ENCODE data around the gene PLXNA2. TPM values are rescaled to one million over a fixed set of nuclear protein-coding genes. Genes with fewer than 3 reads are reported as not detected.
A peak's percentile ranks its signal among the peaks of the same experiment; 100 is the strongest.

The PLXNA2 gene
- polyA plus RNA-seq, 1 of the 3 experiments (the other 2 are of a cell fraction), result 8.5 TPM

DNA sequence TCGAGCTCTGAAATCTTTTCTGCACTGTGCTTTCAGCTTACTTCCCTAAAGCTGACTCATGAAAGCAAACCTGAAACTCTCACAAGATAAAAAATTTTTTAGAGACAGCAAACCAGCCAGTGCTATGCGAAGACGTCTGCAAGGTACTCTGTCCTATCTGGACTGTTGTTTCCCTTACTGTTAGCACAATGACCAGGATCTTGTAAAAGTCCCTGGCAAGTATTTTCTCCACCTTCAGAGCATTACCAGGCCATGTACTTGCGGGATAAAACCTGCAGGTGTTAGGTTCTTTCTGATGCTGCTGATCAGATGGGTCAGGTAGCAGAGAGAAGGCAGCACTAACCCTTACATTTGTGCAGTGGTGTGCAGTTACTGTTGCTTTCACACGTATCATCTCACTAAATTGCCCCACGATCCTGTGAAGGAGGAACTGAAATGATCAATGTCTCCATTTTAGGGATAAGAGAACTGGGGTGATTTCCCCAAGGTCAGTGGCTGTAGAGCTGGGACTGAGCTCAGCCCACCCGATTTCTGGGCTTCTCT lies 56.6 kb downstream of the PLXNA2 start:
- whole genome bisulfite sequencing (ENCODE audit: low lambda C conversion rate), result 92% methylated on average over 7 of the region's 7 CpGs
- peaks cover 20% of the 10 kb centered on the region for H3F3A ChIP-seq (replicated peaks; ENCODE audit: insufficient read depth)

DNA sequence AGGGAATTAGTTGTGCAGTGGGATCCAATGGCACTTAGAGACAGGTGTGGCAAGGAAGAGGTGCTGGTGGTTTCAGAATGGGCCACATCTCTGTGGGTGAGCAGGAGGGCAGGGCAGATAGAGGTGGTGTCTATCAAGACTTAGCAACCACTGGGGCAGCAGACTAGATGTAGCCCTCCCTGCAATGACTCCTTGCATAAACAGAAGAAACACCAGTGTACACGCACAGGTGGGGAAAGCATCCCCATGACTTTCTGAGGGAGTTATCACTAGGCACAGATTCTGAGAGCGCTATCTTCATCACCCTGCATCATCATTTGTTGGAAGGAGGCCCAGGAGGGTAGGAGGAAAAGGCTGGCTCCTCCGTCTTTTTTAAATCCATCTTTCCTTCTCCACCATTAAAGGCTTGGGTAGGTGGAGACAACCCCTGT lies 58.4 kb downstream of the PLXNA2 start:
- Histone ChIP-seq H3K9me2 (no peaks in the 10 kb centered on the region), H3F3A (replicated peaks; ENCODE audit: insufficient read depth) (peaks cover 20% of the 10 kb centered on the region), H3K9ac (no peak overlapping the region), H2AFZ (ENCODE audit: low read depth) (no peak overlapping the region), H3K36me3 (replicated peaks in 1 of 2; ENCODE audit: control insufficient read depth in 1 of 2, insufficient read depth in 2 of 2, low read length in 1 of 2) (peaks cover under 1 to 12% of the 10 kb centered on the region in 2 experiments), H3K4me3 (ENCODE audit: low read depth in 2 of 2, low read length in 1 of 2) (no peak overlapping the region), H3K79me2 (ENCODE audit: insufficient read depth) (peaks cover 53% of the 10 kb centered on the region), H3K4me2 (peak overlapping the region; percentile 65), H3K9me3 (no peaks in the 10 kb centered on the region), H3K4me1 (ENCODE audit: control insufficient read depth in 1 of 2, insufficient read depth in 2 of 2, low read depth in 1 of 2, low read length in 1 of 2) (peaks cover 21 to 30% of the 10 kb centered on the region in 2 experiments), H3K27ac (ENCODE audit: low read depth in 2 of 2, low read length in 1 of 2) (peak overlapping the region in 1 of 2 experiments; percentile 79; a peak in 2 of 4 replicates), H4K20me1 (ENCODE audit: insufficient read depth) (peaks cover 5% of the 10 kb centered on the region; the same call in 1 of the 2 replicates), H3K27me3 (ENCODE audit: insufficient read depth) (no peaks in the 10 kb centered on the region)
- DNase-seq, result no peak
- ChIA-PET CTCF (interaction anchor here (0.6 to 3.2 kb wide), 5 partner anchors 9 to 419 kb away, joined by 3 to 12 read pairs (median 5); no protein-coding TSS in a partner anchor), POLR2A (no interaction called here)
- TF ChIP-seq JUND (IDR thresholded peaks at IDR 0.05) (0 out of 2 replicates have a peak, but pooled peaks have one; percentile 2), EZH2phosphoT487 (IDR thresholded peaks at IDR 0.05; ENCODE audit: borderline replicate concordance, low read depth) (no peak)
- WGBS (ENCODE audit: low lambda C conversion rate), result 85% methylated on average over 3 of the region's 3 CpGs

More for the DNA sequence above, 56.6 kb downstream of the PLXNA2 start:
- no peaks in the 10 kb centered on the region for H3K9me2 ChIP-seq
- H4K20me1 ChIP-seq (ENCODE audit: insufficient read depth), result peaks cover 5% of the 10 kb centered on the region; the same call in 1 of the 2 replicates
- peaks cover 18 to 30% of the 10 kb centered on the region in 2 experiments for H3K4me1 ChIP-seq (ENCODE audit: control insufficient read depth in 1 of 2, insufficient read depth in 2 of 2, low read depth in 1 of 2, low read length in 1 of 2)
- TF ChIP-seq SMC3 (IDR thresholded peaks at IDR 0.05; ENCODE audit: low read depth, low read length) (no peak), POLR2AphosphoS5 (IDR thresholded peaks at IDR 0.05; ENCODE audit: low read depth, low read length) (no peak), JUND (IDR thresholded peaks at IDR 0.05) (no peak)
- DNase-seq, result no peak
- no peaks in the 10 kb centered on the region for H3K27me3 ChIP-seq (ENCODE audit: insufficient read depth)
- H3K9me3 ChIP-seq, result no peaks in the 10 kb centered on the region
- H2AFZ ChIP-seq (ENCODE audit: low read depth), result no peak overlapping the region
- ChIA-PET POLR2A (no interaction called here), CTCF (interaction anchor here (0.8 to 2.1 kb wide), 7 partner anchors 9 to 225 kb away, joined by 3 to 5 read pairs (median 3); partner anchors contain the start of gene PLXNA2)
- peak overlapping the region in 1 of 2 experiments; percentile 31; a peak in 2 of 4 replicates for H3K27ac ChIP-seq (ENCODE audit: low read depth in 2 of 2, low read length in 1 of 2)
- H3K4me2 ChIP-seq, result no peak overlapping the region
- H3K36me3 ChIP-seq (replicated peaks in 1 of 2; ENCODE audit: control insufficient read depth in 1 of 2, insufficient read depth in 2 of 2, low read length in 1 of 2), result peaks cover 6 to 10% of the 10 kb centered on the region in 2 experiments
- H3K4me3 ChIP-seq (ENCODE audit: low read depth in 2 of 2, low read length in 1 of 2), result no peak overlapping the region
- H3K9ac ChIP-seq, result no peak overlapping the region
- H3K79me2 ChIP-seq (ENCODE audit: insufficient read depth), result peaks cover 40% of the 10 kb centered on the region

DNA sequence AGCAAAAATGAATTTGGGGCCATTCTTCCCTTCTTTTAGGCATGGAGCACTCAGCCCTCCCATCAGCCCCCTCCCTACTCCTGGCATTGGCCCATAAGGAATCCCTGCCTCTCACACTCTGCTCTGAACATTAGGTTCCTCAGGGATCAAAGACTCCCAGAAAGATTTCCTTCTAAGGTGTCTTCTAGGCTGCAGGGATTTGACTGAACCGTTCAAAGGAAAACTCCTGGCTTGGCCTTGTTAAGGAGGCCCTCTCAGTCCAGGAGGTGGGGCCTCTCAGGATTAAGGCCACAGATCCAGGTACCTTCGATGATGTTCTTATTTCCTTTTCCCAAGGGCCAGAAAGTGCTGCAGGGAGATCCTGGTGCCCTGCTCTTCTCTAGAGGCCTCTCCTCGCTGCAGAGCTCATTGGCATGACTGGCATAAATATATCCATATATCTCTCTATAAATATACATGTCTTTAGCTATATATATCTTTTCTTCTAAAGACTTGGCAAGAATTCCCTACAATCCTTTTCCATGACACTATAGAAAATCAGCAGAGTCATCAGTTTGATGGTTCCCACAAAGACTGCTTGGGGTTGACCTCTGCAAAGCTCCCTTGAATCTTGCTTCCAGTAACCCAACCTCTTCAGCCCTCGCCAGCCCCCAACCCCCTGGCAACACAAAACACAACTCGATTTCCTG lies 59.1 kb downstream of the PLXNA2 start:
- Histone ChIP-seq H3K36me3 (replicated peaks in 1 of 2; ENCODE audit: control insufficient read depth in 1 of 2, insufficient read depth in 2 of 2, low read length in 1 of 2) (peaks cover 0 to 6% of the 10 kb centered on the region in 2 experiments), H3K27me3 (ENCODE audit: insufficient read depth) (no peaks in the 10 kb centered on the region), H4K20me1 (ENCODE audit: insufficient read depth) (peaks cover 5% of the 10 kb centered on the region; the same call in 1 of the 2 replicates), H3K27ac (ENCODE audit: low read depth in 2 of 2, low read length in 1 of 2) (peak overlapping the region; percentile 41 to 79; a peak in 3 of 4 replicates), H2AFZ (ENCODE audit: low read depth) (no peak overlapping the region), H3K4me3 (ENCODE audit: low read depth in 2 of 2, low read length in 1 of 2) (no peak overlapping the region), H3F3A (replicated peaks; ENCODE audit: insufficient read depth) (peaks cover 20% of the 10 kb centered on the region), H3K79me2 (ENCODE audit: insufficient read depth) (peaks cover 49% of the 10 kb centered on the region), H3K4me2 (peak overlapping the region; percentile 65), H3K9ac (peak overlapping the region; percentile 45; the same call in 1 of the 2 replicates), H3K4me1 (ENCODE audit: control insufficient read depth in 1 of 2, insufficient read depth in 2 of 2, low read depth in 1 of 2, low read length in 1 of 2) (peaks cover 27 to 30% of the 10 kb centered on the region in 2 experiments), H3K9me3 (no peaks in the 10 kb centered on the region), H3K9me2 (no peaks in the 10 kb centered on the region)
- 78% methylated on average over 5 of the region's 5 CpGs for WGBS (ENCODE audit: low lambda C conversion rate)
- CTCF ChIA-PET, result interaction anchor here (0.6 to 3.2 kb wide), 4 partner anchors 9 to 419 kb away, joined by 3 to 12 read pairs (median 4); no protein-coding TSS in a partner anchor
- DNase-seq, result no peak
- TF ChIP-seq TCF12 (IDR thresholded peaks at IDR 0.05), result peak; percentile 38; the same call in 1 of the 2 replicates
- TF ChIP-seq, protein P1, sequence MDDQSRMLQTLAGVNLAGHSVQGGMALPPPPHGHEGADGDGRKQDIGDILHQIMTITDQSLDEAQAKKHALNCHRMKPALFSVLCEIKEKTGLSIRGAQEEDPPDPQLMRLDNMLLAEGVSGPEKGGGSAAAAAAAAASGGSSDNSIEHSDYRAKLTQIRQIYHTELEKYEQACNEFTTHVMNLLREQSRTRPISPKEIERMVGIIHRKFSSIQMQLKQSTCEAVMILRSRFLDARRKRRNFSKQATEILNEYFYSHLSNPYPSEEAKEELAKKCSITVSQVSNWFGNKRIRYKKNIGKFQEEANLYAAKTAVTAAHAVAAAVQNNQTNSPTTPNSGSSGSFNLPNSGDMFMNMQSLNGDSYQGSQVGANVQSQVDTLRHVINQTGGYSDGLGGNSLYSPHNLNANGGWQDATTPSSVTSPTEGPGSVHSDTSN (IDR thresholded peaks at IDR 0.05), result peak; percentile 38; the same call in 1 of the 2 replicates
- TF ChIP-seq, protein P2, sequence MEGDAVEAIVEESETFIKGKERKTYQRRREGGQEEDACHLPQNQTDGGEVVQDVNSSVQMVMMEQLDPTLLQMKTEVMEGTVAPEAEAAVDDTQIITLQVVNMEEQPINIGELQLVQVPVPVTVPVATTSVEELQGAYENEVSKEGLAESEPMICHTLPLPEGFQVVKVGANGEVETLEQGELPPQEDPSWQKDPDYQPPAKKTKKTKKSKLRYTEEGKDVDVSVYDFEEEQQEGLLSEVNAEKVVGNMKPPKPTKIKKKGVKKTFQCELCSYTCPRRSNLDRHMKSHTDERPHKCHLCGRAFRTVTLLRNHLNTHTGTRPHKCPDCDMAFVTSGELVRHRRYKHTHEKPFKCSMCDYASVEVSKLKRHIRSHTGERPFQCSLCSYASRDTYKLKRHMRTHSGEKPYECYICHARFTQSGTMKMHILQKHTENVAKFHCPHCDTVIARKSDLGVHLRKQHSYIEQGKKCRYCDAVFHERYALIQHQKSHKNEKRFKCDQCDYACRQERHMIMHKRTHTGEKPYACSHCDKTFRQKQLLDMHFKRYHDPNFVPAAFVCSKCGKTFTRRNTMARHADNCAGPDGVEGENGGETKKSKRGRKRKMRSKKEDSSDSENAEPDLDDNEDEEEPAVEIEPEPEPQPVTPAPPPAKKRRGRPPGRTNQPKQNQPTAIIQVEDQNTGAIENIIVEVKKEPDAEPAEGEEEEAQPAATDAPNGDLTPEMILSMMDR (IDR thresholded peaks at IDR 0.05), result no peak
- TF ChIP-seq ELF1 (IDR thresholded peaks at IDR 0.05), result no peak
- TF ChIP-seq FOSL2 (IDR thresholded peaks at IDR 0.05; ENCODE audit: borderline replicate concordance, low read depth), result 0 out of 2 replicates have a peak, but pooled peaks have one; percentile 19
- TF ChIP-seq GABPA (IDR thresholded peaks at IDR 0.05; ENCODE audit: low read depth), result no peak
- no peak for TF ChIP-seq NRF1 (IDR thresholded peaks at IDR 0.05; ENCODE audit: low read depth, low read length)
- 0 out of 2 replicates have a peak, but pooled peaks have one; percentile 15 for TF ChIP-seq RXRA (IDR thresholded peaks at IDR 0.05; ENCODE audit: borderline replicate concordance, low read depth)
- TF ChIP-seq MEF2A (IDR thresholded peaks at IDR 0.05; ENCODE audit: borderline replicate concordance, low read depth), result peak; percentile 80
- no peak for TF ChIP-seq POLR2AphosphoS5 (IDR thresholded peaks at IDR 0.05; ENCODE audit: low read depth, low read length)
- TF ChIP-seq GATA2 (CRISPR knock-in tag; IDR thresholded peaks at IDR 0.05), result no peak
- TF ChIP-seq TEAD4 (IDR thresholded peaks at IDR 0.05; ENCODE audit: borderline replicate concordance, insufficient read depth), result peak; percentile 41; the same call in 1 of the 2 replicates
- TF ChIP-seq NFIC (IDR thresholded peaks at IDR 0.05; ENCODE audit: borderline replicate concordance), result peak; percentile 55; the same call in 1 of the 2 replicates
- peak; percentile 38; the same call in 1 of the 2 replicates for TF ChIP-seq JUND (IDR thresholded peaks at IDR 0.05)
- peak in 1 of 2 experiments; percentile 42; a peak in 1 of 4 replicates for TF ChIP-seq EP300 (IDR thresholded peaks at IDR 0.05; ENCODE audit: borderline replicate concordance in 1 of 2, low read depth in 1 of 2, low read length in 1 of 2)
- POLR2A ChIA-PET, result no interaction called here

Data from SK-N-SH (cell line).